ENCODE measurements around the gene PSME3IP1.

The PSME3IP1 gene, protein sequence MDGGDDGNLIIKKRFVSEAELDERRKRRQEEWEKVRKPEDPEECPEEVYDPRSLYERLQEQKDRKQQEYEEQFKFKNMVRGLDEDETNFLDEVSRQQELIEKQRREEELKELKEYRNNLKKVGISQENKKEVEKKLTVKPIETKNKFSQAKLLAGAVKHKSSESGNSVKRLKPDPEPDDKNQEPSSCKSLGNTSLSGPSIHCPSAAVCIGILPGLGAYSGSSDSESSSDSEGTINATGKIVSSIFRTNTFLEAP

GRCh38 chr16:57185945-57186871, at the start of gene PSME3IP1, which contains the start of gene RSPRY1:
TSS of gene PSME3IP1 (minus strand) at chr16:57186039. CDS start at chr16:57173854, 12,185 bp downstream.
TSS of gene RSPRY1 (plus strand) at chr16:57186329. CDS start at chr16:57204659, 18,330 bp downstream.
- peak within 1 kb of the TSS; percentile 94 for H3K4me3 ChIP-seq (ENCODE audit: low read length)
- peak; percentile 100 for DNase-seq (ENCODE audit: low read depth)
- no peak for TF ChIP-seq CTCF (IDR thresholded peaks at IDR 0.05; ENCODE audit: insufficient read depth, low read depth, low read length, missing control alignments)

DNA sequence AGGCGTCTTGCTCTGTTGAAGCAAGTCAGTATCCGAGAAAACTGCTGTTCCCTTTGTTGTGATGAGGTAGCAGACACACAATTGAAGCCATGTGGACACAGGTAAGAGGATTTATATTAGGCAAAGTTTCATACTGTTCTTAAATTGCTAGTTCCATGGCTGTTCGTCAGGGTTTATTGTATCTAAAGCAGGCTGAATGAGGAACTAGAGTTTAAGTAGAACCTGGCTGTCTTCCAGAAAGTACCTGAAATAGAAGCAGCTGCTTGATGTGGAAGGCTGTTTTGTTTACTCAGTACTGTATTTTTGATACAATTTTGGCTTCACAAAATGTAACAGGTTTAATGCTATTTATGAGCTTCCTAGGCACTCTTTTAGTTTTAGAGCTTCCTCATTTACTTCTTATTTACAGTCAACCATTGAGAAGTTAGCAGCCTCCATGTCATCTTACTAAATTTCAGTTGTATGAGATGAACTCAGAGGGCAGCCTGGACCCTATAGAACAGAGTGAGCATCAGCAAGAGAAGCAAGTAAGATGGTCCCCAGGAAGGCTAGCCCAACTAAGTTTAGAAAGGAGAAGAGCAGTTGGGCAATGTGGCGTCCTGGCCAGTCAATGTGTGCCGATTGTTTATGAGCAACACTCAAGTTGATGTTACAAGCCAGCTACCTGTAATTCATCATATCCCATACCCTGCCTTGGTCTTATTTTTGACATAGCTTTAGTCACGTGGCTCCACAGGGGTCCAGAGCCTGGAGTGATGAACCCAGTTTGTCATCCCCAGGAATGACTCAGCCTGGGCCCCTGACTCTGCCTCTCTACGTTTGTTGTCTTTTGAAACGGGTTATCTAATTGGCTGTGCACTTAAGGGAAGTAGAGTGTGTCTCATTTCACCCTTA, 49.5 kb upstream of the PSME3IP1 start:
- no peak for TF ChIP-seq CTCF (IDR thresholded peaks at IDR 0.05; ENCODE audit: insufficient read depth, low read depth, low read length, missing control alignments)
- DNase-seq (ENCODE audit: low read depth) = peak; percentile 26
- H3K4me3 ChIP-seq (ENCODE audit: low read length) = no peak overlapping the region

GRCh38 chr16:57234707-57235092, 48.9 kb upstream of the PSME3IP1 start:
- no peak overlapping the region for H3K4me3 ChIP-seq (ENCODE audit: low read length)
- TF ChIP-seq CTCF (IDR thresholded peaks at IDR 0.05; ENCODE audit: insufficient read depth, low read depth, low read length, missing control alignments) = no peak
- DNase-seq (ENCODE audit: low read depth) = no peak

GRCh38 chr16:57233944-57234706, 48.3 kb upstream of the PSME3IP1 start:
- TF ChIP-seq CTCF (IDR thresholded peaks at IDR 0.05; ENCODE audit: insufficient read depth, low read depth, low read length, missing control alignments) = no peak
- H3K4me3 ChIP-seq (ENCODE audit: low read length) = no peak overlapping the region
- no peak for DNase-seq (ENCODE audit: low read depth)

DNA sequence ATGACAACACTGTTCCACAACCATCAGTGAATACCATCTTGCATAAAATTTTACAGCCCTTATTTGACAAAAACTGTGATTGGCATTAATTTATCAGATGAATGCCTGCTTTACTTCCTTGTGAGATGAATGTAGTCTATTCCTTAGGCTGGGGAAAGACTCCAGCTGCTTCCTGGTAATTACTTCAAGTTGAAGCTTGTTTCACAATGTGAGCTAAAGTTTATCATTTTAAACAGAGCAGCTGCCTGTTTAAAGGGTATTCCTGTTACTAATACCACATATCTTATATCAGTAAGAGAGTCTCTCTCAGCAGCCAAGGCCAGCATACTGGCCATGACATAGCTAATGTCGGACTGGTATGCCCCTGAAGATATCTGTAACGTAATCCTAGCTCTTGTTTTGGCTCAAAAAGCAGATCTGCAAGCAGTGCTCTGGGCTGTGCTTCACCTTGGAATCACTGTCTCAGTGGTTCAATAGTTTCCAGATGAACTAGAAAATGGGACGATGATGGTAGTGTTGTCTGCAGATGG, 46.0 kb upstream of the PSME3IP1 start:
- peak; percentile 39 for DNase-seq (ENCODE audit: low read depth)
- no peak overlapping the region for H3K4me3 ChIP-seq (ENCODE audit: low read length)
- TF ChIP-seq CTCF (IDR thresholded peaks at IDR 0.05; ENCODE audit: insufficient read depth, low read depth, low read length, missing control alignments) = no peak

DNA sequence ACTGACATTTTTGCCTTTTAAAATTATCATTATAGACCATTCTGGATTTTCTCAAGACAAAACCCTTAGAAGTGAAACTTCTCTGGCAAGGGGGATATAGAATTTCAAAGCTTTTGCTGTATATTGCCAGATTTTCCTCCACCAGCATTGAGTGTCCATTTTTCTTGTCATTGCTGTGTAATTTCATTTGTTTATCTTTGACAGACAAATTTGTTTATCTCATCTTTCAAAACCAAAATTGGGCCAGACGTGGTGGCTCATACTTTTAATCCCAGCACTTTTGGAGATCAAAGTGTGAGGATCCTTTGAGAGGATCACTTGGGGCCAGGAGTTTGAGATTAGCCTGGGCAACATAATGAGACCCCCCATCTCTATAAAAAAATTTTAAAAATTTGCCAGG, 43.2 kb upstream of the PSME3IP1 start:
- TF ChIP-seq CTCF (IDR thresholded peaks at IDR 0.05; ENCODE audit: insufficient read depth, low read depth, low read length, missing control alignments) = no peak
- H3K4me3 ChIP-seq (ENCODE audit: low read length) = no peak overlapping the region
- no peak for DNase-seq (ENCODE audit: low read depth)
